GM18511 (cell line): Measurements from ENCODE around the gene ZSWIM3.

ENCODE experiments used
- ATAC-seq: cut with Tn5 transposase; IDR thresholded peaks from one replicate; pipeline ENCODE4 v1.9.1; 2021; ENCODE audit warnings: mild to moderate bottlenecking, moderate library complexity; ENCODE audit not compliant: unreplicated experiment

The ZSWIM3 gene

GRCh38 chr20:45832619-45833018 is 24.8 kb upstream of the ZSWIM3 start:
- ATAC-seq: no peak

- ATAC-seq: peak; percentile 52
These were observed 24.2 kb upstream of the ZSWIM3 start, which contains the start of gene SNX21 for GRCh38 chr20:45833030-45833882. Gene SNX21 (plus strand): TSS chr20:45833799. CDS start chr20:45833920, 121 bp downstream.

- peak; percentile 48 for ATAC-seq
These were observed 23.3 kb upstream of the ZSWIM3 start for GRCh38 chr20:45833883-45834796.

DNA sequence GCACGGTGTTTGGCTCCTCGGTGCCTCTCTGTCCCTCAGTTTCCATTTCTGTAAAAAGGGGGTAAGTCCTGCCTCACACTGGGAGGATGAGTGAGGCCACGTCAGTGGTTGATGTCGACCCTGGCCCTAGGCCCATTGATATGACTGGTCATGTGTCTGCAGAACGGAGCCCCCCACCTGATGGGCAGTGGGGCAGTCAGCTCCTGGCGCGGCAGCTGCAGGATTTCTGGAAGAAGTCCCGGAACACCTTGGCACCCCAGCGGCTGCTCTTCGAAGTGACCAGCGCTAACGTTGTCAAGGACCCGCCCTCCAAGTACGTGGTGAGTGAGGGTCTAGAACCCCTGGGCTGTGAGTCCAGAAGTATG is 22.6 kb upstream of the ZSWIM3 start:
- no peak for ATAC-seq

GRCh38 chr20:45835329-45835765 is 22.1 kb upstream of the ZSWIM3 start:
- no peak for ATAC-seq

GRCh38 chr20:45835825-45836224 is 21.6 kb upstream of the ZSWIM3 start:
- ATAC-seq: no peak

GRCh38 chr20:45836841-45837240 is 20.6 kb upstream of the ZSWIM3 start:
- ATAC-seq: no peak

GRCh38 chr20:45840700-45841198 is 16.7 kb upstream of the ZSWIM3 start:
- no peak for ATAC-seq

DNA sequence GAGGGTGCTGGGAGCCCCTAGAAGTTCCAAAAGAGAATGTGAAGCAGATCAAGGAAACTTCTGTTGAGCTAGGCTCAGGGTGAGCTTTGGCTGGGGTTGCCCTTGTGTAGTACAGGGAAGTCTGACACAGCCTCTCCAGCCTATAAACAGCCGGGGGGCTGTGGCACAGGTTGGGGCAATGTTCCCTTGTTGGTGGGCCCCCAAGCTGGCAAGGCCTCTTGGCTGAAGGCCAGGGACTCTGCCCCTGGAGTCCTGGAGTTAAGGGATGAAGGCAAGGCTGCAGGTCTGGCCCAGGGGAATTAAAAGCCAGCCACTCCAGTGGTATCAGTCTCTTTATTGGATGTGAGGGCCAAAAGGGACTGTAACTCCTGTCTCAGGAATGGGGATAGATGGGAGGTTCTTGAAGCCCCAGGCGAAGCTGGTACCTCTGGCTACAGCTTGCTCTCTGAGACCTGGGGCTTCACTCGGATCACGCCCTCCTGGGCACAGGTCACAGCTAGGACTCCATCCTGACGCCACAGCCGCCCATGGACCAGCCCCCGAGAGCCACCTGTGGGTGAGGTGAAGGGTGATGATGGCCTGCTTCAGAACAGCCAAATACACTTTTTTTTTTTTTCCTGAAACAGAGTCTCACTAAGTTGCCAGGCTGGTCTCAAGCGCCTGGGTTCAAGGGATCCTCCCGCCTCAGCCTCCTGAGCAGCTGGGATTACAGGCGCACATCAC is 15.8 kb upstream of the ZSWIM3 start:
- no peak for ATAC-seq

GRCh38 chr20:45842169-45842812 is 15.1 kb upstream of the ZSWIM3 start:
- ATAC-seq: peak; percentile 74

DNA sequence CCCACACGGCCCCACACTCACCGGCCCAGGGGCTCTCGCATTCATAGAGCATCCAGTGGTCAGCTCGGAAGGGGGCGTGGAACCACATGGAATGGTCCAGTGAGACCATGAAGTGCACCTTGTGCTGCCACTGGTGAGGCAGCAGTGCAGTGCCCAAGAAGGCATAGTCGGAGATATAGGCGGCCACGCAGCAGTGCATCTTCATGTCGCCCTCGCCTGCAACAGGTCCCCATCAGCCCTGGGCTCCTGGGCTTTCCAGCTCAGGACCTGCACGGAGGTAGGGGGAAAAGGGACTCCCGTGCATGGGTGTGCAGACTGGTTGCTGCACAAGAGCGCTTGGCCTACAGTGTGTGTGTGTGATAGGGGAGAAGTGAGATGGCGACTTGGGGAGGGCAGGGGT is 13.9 kb upstream of the ZSWIM3 start:
- ATAC-seq: no peak

- ATAC-seq: no peak
These were observed 12.0 kb upstream of the ZSWIM3 start for GRCh38 chr20:45845452-45845851.

- ATAC-seq: no peak
These were observed 9.0 kb upstream of the ZSWIM3 start for GRCh38 chr20:45848421-45848820.

DNA sequence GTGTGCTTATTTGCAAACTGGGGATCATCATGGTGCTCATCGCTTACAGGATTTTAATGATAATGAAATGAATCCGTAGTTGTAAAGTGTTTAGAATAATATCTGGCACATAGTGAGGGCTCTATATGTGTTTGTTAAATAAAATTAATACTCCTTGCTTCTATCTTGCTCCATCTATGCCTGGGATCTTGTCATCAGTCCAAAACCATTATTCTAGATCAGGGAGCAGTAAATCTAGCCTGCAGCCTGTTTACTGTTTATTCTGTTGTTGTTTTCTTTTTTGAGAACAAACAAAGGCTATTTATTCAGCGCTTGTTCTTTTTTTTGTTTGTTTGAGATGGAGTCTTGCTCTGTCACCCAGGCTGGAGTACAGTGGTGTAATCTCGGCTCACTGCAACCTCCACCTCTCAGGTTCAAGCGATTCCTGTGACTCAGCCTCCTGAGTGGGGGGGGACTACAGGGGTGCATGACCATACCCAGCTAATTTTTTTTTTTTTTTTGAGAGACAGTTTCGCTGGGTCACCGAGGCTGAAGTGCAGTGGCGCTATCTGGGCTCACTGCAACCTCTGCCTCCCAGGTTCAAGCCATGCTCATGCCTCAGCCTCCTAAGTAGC is 8.3 kb upstream of the ZSWIM3 start:
- no peak for ATAC-seq

DNA sequence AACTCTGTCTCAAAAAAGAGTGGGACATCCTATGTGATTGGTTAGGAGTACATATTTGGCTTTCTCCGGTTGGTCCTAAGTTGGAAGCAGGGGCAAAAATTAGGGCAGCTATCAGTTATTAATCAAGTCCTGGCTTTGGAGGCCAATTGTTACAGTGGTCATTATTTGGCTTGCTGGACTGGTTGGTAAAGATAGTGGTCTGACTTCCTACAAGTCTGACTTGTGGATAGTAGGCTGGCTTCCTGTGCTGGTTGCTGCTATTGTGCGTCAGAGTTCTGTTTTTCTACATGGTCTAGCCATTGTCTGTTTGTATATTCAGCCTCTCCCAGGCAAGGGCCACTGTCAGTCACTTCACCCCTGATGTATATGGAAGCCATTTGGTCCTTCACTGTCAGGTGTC is 7.2 kb upstream of the ZSWIM3 start:
- ATAC-seq: no peak

DNA sequence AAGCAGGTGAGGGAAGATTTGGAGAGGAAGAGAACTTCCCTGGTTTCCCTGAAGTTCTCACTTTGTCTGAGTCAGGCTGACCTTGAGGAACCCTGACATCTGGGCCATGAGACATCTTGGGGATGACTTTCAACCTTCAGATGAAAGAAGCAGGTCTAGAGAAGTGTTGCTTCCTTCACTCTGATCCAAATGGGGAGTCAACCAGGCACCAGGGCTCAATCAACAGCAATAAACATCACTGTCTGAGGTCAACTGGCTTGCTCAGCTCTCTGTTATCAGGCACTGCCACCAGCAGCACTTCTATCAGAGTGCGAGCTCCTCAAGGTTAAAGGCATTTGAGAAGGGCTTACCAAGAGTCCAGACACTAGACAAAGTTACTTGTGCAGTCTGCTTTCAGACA is 6.5 kb upstream of the ZSWIM3 start:
- no peak for ATAC-seq

- no peak for ATAC-seq
These were observed 5.9 kb upstream of the ZSWIM3 start for GRCh38 chr20:45851501-45851900.

- ATAC-seq: no peak
These were observed 5.1 kb upstream of the ZSWIM3 start for GRCh38 chr20:45852326-45852725.

- no peak for ATAC-seq
These were observed 3.9 kb upstream of the ZSWIM3 start for GRCh38 chr20:45853484-45853883.

DNA sequence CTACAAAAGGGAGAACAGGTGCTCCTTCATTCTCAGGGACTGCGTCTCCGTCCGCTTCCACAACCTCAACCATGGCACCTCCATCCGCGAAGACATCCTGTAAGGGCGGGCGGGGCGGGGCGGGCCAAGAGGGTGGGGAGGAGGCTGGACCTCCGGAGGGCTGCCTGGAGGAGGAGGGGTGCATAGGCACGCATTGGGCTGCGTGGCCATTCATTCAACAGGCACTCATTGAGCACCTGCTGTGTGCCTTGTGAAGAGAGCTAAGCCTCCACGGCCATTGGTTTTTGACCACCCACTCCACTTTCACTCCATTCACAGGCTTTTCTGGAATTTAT is 435 bp downstream of the ZSWIM3 start:
- ATAC-seq: peak; percentile 33
